ENCODE measurements around the gene TMEM33.
A peak's percentile ranks its signal among the peaks of the same experiment; 100 is the strongest.
"Not testable (repeated sequence)": the region's sequence is repeated elsewhere in the genome, so short reads cannot be mapped to it uniquely, and the experiment has no call there.

TMEM33 gene, protein sequence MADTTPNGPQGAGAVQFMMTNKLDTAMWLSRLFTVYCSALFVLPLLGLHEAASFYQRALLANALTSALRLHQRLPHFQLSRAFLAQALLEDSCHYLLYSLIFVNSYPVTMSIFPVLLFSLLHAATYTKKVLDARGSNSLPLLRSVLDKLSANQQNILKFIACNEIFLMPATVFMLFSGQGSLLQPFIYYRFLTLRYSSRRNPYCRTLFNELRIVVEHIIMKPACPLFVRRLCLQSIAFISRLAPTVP

DNA sequence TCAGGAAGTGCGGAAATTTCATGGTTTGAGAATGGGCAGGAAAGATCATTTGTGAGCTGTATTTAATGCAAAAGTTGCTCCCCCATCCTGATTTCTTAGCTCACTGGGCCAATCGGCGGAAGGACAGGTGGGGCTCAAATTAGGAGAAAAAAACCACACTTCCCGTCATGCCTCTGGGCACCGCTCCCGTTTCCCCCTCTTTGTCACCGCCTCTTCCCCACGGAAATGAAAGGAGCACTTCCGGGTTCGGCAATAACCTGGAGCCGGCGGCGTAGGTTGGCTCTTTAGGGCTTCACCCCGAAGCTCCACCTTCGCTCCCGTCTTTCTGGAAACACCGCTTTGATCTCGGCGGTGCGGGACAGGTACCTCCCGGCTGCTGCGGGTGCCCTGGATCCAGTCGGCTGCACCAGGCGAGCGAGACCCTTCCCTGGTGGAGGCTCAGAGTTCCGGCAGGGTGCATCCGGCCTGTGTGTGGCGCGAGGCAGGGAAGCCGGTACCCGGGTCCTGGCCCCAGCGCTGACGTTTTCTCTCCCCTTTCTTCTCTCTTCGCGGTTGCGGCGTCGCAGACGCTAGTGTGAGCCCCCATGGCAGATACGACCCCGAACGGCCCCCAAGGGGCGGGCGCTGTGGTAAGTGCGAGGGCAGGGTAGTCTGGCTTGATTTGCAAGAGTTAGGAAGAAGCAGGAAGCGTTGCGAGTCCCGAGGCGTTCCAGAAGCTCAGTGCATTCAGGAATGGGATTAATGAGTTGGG lies at the start of gene TMEM33:
Gene TMEM33, plus strand, starts transcription at position 529 of the 751 bp plus-strand sequence. Its CDS starts 56 bp downstream, at position 585.
- peak; percentile 31 to 50 for DNase-seq (ENCODE audit: low read depth in 2 of 2, low spot score in 1 of 2)

DNA sequence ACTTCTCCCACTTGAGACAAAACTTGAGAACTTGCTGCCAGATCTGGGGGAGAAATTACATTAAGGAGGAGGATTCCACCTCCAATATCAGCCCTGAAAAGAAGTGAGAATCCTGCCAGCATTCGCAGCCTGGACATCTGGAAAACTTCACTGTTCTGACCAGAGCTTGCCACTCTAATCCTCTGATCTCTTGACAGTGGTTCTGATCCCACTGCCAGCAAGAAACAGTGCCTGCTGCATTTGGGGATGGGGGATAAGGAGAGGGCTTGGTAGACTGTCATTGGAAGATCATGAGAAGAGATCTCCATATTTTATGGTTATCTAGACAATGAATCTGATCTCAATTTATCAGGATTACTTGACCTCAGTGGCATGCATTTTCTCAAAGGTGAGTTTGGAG lies 49.8 kb upstream of the TMEM33 start:
- no peak for DNase-seq (ENCODE audit: low read depth in 2 of 2, low spot score in 1 of 2)

DNA sequence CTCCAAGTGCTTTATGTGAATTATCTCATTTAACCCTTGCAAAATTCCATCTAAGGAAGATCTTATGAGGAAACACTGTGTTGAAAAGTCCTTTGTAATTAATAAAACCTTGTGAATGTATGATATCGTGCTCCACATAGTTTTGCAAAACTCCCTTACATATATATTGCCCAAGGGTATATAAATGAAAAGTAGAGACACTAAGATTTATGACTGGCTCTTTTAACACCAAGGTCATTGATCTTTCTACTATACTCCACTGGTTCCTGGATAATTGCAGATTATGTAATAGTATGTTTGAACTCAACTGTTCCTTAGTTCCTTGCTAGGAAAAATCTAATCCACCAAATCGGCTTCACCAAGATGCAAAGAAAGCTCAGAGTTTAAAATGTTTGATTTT lies 48.0 kb upstream of the TMEM33 start:
- DNase-seq (ENCODE audit: low read depth in 2 of 2, low spot score in 1 of 2) = no peak

DNA sequence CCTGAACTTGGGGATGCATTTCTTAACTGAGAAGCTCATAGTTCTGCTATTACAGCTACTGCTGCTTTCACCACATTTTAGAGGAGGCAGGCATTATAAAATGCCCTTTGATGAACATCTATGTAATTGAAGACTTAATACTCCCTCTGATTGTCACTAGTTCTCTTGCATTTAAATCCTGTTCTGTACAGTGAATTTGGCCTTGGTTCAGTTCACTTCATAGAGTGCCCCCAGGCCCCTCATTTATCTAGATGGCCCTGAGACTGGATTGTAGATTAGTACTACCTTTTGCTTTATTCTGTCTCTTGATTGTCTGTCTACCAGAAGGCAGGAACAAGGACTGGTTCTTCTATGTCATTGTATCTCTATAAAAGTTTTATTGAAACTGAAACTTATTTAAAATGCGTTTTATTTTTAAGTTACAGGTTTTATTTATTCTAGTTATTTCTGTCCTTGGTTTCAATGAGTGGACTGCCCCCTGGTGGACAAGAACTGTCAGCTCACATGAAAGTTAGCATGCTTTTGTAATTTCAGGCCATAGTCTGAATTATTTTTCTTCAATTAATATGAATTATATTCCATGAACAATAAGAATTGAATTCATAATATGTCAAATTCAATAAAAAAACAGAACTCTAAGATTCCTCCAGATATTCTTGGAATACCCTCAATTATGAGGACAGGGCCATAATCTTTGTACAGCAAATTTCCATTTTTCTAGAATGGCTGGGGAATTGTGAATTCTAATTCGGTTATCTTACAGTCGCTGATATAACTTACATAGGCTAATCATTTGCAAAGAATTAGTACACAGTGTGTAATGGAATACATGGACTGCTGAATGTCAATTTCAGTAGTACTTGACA lies 47.2 kb upstream of the TMEM33 start:
- DNase-seq (ENCODE audit: low read depth in 2 of 2, low spot score in 1 of 2) = peak in 1 of 2 donors; percentile 14

DNA sequence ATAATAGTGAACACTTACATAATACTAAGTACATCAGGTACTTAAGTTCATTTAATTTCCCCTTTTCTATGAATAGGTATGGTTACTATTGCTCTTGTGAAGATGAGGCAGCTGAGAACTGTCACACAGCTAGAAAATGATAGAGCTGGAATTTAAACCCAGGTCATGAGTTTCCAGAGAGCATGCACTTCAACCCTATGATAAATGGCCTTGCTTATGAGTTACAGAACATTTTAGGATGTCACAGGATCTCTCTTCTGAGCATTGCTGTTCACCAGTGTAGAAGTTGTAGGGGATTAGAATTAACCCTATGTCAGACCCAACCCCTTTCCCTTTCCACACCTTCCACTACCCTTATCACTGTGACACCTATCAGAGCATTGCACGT lies 46.5 kb upstream of the TMEM33 start:
- DNase-seq (ENCODE audit: low read depth in 2 of 2, low spot score in 1 of 2) = no peak

DNA sequence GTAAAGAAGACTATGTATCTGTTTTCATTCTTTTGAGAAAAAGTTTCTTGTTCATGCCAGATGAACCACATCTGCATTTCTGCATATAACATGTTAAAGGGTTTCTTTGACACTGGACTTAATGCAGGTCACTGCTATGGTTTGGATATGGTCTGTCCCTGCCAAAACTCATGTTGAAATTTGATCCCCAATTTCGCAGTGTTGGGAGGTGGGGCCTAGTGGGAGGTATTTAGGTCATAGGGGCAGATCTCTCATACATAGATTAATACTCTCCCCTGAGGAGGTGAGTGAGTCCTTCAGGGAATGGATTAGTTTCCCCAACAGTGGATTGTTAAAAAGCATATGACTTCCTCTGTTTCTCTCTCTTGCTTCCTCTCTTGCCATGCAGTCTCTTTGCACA lies 45.9 kb upstream of the TMEM33 start:
- DNase-seq (ENCODE audit: low read depth in 2 of 2, low spot score in 1 of 2) = no peak

DNA sequence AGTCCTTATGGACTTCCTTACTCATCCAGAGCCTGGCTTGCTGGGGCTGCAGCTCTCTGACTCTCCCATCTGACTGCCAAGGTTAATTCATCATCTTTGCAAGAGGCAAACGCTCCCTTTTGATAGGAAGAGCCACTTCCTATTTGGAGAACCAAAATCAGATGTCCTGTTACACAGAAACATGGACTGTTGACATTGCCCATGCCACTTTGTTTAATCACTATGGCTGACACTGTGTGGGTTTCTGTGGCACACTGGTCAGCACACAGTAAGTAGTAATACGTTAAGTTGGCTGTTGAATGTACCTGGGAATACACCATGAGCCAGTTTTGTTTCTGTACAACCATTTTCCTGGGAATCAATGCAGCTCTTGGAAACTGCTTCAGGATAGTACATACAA lies 45.1 kb upstream of the TMEM33 start:
- DNase-seq (ENCODE audit: low read depth in 2 of 2, low spot score in 1 of 2) = no peak

DNA sequence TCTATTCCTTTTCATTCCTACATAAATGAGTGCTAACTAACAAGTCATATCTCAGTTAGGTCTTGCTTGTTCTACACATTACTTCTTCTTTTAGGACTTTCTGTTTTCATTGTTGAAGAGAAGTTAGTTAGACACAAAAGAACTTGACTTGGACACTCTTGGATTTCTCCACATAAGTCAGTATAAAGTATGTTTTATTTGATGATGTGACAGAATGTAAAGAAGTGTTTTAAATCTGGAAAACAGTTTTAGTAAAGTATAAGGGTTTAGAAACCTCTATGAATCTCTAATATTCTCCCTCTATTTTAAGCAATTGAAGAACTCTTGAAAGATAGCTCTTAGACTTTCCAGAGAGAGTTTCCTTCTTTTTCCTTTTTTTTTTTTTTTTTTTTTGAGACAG lies 38.6 kb upstream of the TMEM33 start:
- no peak for DNase-seq (ENCODE audit: low read depth in 2 of 2, low spot score in 1 of 2)

DNA sequence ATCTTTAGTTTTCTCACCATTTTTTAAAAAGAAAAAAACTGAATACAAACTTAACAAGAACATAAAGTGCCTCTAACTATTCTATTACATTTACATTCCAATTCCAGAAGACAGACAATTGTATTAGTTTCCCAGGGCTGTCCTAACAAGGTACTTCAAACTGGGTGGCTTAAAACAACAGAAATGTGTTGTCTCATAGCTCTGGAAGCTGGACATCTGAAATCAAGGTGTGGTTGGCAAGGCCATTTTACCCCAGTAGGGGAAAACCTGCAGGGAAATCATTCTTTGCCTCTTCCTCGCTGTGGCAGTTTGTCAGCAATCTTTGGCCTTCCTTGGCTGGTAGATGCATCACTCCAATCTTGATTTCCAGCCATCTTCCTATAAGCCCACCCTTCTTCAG lies 37.5 kb upstream of the TMEM33 start:
- DNase-seq (ENCODE audit: low read depth in 2 of 2, low spot score in 1 of 2) = no peak

DNA sequence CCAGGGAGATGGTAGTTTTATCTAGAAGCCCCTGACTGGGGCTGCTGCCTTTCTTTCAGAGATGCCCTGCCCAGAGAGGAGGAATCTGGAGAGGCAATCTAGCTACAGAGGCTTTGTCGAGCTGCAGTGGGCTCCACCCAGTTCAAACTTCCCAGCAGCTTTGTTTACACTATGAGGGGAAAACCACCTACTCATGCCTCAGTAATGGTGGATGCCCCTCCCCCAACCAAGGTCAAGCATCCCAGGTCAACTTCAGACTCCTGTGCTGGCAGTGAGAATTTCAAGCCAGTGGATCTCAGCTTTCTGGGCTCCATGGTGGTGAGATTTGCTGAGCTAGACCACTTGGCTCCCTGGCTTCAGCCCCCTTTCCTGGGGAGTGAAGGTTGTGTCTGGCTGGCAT lies 26.1 kb upstream of the TMEM33 start:
- not testable (repeated sequence) for DNase-seq (ENCODE audit: low read depth in 2 of 2, low spot score in 1 of 2)

DNA sequence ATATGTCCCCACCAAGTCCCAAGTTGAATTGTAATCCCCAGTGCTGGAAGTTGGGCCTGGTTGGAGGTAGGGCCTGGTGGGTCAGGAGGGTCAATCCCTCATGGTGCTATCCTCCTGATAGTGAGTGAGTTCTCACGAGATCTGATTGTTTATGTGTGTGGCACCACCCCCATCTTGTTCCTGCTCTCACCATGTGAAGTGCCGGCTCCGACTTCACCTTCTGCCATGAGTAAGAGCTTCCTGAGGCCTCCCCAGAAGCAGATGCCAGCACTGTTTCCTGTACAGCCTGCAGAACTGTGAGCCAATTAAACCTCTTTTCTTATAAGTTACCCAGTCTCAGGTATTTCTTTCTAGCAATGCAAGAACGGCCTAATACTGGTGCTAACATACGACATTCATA lies 22.7 kb upstream of the TMEM33 start:
- DNase-seq (ENCODE audit: low read depth in 2 of 2, low spot score in 1 of 2) = no peak

DNA sequence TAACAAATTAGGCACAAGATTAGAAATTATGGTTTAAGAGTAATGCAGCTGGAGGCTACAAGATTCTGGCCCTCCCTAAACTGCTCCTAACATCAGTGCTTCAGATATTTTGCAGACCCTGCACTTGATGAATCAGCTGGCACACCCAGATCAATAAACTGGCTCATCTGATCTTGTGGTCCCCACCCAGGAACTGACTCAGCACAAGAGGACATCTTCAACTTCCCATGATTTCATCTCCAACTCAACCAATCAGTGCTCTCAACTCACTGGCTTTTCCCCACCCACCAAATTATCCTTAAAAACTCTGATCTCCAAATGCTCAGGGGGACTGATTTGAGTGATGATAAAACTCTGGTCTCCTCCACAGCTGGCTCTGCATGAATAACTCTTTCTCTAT lies 21.7 kb upstream of the TMEM33 start:
- DNase-seq (ENCODE audit: low read depth in 2 of 2, low spot score in 1 of 2) = no peak

DNA sequence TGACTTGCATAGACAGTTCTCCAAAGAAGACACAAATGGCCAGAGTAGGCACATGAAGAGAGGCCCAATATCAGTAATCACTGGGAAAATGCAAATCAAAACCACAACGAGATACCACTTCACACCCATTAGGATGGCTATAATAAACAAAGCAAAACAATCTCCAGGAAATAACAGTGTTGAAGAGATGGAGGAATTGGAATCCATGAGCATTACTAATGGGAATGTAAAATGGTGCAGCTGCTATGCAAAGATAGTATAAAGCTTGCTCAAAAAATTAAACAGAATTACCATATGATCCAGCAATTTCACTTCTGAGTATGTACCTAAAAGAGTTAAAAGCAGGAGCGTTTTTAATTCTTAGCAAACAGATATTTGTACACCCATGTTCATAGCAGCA lies 17.0 kb upstream of the TMEM33 start:
- no peak for DNase-seq (ENCODE audit: low read depth in 2 of 2, low spot score in 1 of 2)

DNA sequence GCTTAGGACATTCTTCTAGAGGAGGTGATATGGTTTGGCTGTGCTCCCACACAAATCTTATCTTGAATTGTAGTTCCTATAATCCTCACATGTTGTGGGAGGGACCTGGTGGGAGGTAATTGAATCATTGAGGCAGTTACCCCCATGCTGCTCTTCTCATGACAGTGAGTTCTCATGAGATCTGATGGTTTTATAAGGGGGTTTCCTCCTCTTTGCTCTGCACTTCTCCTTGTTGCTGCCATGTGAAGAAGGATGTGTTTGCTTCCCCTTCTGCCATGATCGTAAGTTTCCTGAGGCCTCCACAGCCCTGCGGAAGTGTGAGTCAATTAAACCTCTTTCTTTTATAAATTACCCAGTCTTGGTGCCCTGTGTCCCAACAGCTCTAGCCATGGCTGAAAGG lies 14.8 kb upstream of the TMEM33 start:
- not testable (repeated sequence) for DNase-seq (ENCODE audit: low read depth in 2 of 2, low spot score in 1 of 2)

DNA sequence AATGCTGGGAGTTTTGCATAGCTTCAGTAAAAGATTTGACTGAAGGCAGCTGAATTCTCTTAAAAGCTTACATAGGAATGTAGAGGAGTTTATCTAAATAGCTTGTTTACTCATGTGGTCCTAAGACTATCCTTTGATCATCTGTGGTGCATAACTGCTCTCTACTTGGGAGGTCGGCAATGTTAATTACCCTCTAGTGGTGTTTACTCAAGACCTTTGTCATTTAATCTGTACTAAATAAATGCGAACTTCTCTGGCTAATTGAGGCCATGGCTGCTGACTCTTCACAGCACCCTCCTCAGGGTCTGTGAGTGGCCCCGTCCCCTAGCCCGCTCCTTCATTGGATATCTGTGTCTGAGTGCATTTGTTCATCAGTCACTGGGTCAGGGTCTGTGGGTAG lies 13.8 kb upstream of the TMEM33 start:
- DNase-seq (ENCODE audit: low read depth in 2 of 2, low spot score in 1 of 2) = no peak

DNA sequence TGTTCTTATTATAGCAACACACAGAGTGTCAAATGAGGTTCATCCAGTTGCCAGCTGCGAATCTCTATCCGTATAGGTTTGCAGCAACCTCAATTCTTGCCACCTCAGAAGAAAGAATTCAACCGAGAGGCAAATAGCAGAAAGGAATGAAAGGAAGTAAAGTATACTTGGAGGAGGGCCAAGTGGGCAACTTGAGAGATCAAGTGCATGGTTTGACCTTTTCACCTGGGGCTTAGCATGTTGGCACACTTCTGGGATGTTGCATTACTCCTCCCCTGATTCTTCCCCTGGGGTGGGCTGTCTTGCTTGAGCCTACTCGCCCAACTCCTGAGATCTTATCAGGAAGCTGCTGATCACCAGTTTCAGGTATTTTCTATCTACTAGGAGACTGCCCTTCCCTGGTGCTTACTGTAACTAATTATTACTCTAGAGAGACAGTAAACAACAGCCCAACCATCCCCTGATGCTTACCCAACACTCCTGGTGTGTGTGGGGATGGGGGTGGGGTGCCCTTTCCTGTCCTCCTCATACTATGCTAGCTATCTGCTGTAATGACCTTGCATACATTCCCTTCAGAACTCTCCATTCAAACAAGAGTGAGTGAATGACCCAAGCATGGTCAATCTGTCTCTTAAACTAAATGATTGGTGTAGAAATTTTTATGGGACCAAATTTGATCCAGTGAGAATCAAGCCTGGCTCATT lies 7.3 kb upstream of the TMEM33 start:
- no peak for DNase-seq (ENCODE audit: low read depth in 2 of 2, low spot score in 1 of 2)

DNA sequence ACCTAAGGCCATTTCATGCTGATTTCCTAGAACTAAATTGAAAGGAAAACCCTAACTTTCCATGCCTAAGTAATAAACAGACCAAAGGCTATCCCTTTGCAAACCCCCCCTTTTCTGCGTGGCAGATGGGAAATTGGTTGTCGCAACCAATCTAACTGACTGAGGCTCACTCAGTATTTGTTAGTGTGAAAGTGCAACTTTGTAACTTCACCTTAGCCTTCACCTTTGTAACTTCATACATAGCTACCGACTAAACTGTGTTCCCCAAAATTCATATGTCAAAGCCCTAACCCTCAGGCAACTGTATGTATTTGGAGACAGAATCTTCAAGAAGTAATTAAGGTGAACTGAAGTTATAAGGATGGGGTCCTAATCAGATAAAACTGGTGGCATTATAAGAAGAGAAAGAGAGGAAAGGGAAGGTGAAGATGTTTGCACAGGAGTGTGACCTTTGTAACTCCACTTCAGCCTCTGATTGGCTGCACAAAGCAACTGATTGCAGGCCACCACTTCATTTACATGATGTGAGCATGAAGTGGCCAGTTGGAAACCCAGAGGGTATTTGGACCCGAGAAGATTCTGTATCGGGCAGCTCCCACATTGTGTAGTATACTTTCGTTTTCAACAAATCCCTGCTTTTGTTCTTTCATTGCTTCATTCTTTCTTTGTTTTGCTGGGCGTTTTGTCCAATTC lies 4.9 kb upstream of the TMEM33 start:
- no peak for DNase-seq (ENCODE audit: low read depth in 2 of 2, low spot score in 1 of 2)

DNA sequence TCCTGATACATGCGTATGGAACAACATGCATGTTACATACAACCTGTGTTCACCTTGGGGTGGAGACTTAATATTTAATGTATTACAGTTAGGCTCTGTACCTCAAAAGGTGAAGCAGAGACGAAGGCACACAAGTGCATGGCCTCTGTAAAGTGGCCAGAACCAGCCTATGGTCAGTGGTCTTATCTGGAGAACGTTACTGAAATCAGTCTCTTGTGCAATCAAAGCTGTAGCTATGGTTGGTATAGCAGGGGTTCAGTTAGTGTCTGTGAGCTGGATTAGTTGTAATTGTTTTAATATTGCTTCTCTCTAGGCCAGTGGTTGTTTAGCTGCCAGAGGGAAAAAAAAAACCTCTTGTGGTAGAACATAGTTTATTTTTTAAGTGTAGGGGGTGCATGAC lies 2.2 kb upstream of the TMEM33 start:
- no peak for DNase-seq (ENCODE audit: low read depth in 2 of 2, low spot score in 1 of 2)

DNA sequence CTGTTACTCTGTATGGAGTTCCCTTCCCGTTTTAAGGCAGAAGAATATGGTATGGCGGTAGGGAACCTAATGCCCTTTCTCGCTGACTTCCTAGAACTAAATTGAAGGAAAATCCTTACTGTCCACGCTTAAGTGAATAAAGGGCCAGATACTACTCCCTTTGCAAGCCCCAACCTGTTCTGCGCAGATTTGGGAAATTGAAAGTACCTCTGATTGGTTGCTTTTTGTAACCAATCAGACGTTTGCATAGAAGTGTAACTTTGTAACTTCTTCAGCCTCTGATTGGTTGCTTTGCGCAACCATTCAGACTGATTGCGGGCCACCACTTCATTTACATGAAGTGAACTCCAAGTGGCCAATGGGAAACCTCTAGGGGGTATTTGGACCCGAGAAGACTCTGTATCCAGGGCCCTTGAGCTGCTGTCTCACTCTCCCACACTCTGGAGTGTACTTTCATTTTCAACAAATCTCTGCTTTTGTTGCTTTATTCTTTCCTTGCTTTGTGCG lies 1.2 kb upstream of the TMEM33 start:
- no peak for DNase-seq (ENCODE audit: low read depth in 2 of 2, low spot score in 1 of 2)

DNA sequence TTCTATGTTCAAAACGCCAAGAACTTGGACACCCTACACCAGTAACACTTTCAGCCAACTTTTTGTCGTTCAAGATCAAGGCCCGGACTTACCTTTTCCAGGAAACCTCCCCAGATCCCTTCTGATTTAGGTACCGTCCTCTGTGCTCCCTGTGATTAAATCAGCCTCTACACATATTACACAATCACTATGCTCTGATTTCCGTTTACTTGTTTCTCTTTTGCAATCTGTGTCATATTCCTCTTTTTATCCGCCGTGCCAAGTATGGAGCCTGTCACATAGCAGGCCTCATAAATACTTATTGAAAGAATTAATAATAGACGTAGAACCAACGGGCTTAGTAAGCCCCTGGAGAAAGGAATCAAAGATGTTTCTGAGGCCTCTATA lies 722 bp upstream of the TMEM33 start:
- DNase-seq (ENCODE audit: low read depth in 2 of 2, low spot score in 1 of 2) = no peak

DNA sequence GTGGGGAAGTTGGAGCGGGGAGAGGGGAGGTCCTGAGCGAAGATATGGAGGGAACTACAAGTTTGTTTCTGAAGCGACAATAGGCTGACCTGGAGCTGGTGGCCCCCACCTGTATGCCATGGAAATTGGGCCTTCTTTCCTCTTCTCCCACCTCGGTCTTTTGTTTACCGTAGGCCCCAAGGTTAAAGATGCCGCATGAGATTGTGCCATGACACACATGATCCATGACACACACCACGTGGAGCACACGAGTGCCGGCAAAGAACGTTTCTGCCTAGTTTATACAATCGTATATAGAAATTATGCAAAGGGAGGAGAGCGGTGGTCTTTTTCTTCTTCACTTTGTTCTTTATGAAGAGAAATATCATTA lies 408 bp downstream of the TMEM33 start:
- no peak for DNase-seq (ENCODE audit: low read depth in 2 of 2, low spot score in 1 of 2)

All from stimulated activated CD8-positive, alpha-beta memory T cell treated with anti-CD3 and anti-CD28 coated beads, Interleukin-4, amount 100 ng/mL, for 1 hour (primary cell).